Suprapubic skin (tissue), 3 donors: ENCODE results near the gene DRAM1.

ENCODE experiments used
- CTCF ChIP-seq, 2 donors: fragments of 200-600 bp in 1 of 2; fragments of 450-650 bp in 1 of 2; sonication (generic) in 1 of 2; IDR thresholded peaks; one replicate each; pipeline ENCODE4 v1.5.1; 2016 to 2019; ENCODE audit warnings: antibody characterized with exemption in 2 of 2, mild to moderate bottlenecking in 1 of 2, moderate library complexity in 1 of 2
- POLR2A ChIP-seq, 2 donors: fragments of 450-650 bp; IDR thresholded peaks; one replicate each; pipeline ENCODE4 v1.6.1; 2017; ENCODE audit warnings: antibody characterized with exemption in 2 of 2, mild to moderate bottlenecking in 2 of 2, moderate library complexity in 2 of 2

GRCh38 chr12:101933866-101934514 lies 56.6 kb downstream of the DRAM1 start:
- TF ChIP-seq CTCF (IDR thresholded peaks at IDR 0.05) (no peak), POLR2A (IDR thresholded peaks at IDR 0.05) (no peak)
